ENCODE data around the gene GBP4.

DNA sequence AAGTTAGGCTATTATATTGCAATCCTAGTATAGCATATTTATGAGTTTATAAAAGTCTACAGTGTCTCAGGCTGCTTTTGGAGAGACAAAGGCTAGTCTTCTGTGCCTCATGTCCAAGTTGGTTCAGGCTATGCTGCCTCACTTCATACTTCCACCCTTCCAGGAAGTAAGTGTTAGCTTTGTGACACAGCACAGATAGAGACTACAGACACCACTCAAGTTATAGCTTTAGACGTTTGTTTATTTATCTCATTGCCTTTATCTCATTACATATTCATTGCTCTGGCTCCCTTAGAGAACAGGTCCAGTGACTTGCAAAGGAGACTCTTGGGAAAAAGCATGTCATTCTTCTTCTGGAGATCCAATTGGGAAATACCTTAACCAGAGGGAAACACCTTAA, 22.6 kb upstream of the GBP4 start:
- TF ChIP-seq, protein P1, sequence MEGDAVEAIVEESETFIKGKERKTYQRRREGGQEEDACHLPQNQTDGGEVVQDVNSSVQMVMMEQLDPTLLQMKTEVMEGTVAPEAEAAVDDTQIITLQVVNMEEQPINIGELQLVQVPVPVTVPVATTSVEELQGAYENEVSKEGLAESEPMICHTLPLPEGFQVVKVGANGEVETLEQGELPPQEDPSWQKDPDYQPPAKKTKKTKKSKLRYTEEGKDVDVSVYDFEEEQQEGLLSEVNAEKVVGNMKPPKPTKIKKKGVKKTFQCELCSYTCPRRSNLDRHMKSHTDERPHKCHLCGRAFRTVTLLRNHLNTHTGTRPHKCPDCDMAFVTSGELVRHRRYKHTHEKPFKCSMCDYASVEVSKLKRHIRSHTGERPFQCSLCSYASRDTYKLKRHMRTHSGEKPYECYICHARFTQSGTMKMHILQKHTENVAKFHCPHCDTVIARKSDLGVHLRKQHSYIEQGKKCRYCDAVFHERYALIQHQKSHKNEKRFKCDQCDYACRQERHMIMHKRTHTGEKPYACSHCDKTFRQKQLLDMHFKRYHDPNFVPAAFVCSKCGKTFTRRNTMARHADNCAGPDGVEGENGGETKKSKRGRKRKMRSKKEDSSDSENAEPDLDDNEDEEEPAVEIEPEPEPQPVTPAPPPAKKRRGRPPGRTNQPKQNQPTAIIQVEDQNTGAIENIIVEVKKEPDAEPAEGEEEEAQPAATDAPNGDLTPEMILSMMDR (IDR thresholded peaks at IDR 0.05; ENCODE audit: low read depth, low read length): no peak
- TF ChIP-seq POLR2A (IDR thresholded peaks at IDR 0.05; ENCODE audit: extremely low read depth, insufficient read length): no peak
- TF ChIP-seq, protein P2, sequence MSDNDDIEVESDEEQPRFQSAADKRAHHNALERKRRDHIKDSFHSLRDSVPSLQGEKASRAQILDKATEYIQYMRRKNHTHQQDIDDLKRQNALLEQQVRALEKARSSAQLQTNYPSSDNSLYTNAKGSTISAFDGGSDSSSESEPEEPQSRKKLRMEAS (IDR thresholded peaks at IDR 0.05; ENCODE audit: low read depth, low read length): no peak
- TF ChIP-seq MYC (IDR thresholded peaks at IDR 0.05; ENCODE audit: low read depth, low read length): no peak

Measured in NB4 (cell line).